Stimulated activated CD8-positive, alpha-beta memory T cell treated with anti-CD3 and anti-CD28 coated beads, Interleukin-7, amount 100 ng/mL, for 48 hours (primary cell): Measurements from ENCODE around the gene TAS2R50.

Experiments used
- DNase-seq, 2 donors: peaks; one replicate each; pipeline ENCODE4 v3.0.0-alpha.2; 2020; ENCODE audit warnings: low read depth in 1 of 2; ENCODE audit errors: extremely low read depth in 1 of 2

The TAS2R50 gene

DNA sequence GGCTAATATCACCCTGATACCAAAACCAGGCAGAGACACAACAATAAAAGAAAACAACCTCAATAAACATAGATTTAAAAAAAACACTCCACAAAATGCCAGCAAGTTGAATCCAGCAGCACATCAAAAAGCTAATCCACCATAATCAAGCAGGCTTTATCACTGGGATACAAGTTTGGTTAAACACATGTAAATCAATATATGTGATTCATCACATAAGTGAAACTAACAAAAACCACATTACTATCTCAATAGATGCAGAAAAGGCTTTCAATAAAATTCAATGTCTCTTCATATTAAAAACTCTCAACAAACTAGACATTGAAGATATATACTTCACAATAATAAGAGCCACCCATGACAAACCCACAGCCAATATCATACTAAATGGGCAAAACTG is 30.6 kb downstream of the TAS2R50 start:
- DNase-seq, result no peak

DNA sequence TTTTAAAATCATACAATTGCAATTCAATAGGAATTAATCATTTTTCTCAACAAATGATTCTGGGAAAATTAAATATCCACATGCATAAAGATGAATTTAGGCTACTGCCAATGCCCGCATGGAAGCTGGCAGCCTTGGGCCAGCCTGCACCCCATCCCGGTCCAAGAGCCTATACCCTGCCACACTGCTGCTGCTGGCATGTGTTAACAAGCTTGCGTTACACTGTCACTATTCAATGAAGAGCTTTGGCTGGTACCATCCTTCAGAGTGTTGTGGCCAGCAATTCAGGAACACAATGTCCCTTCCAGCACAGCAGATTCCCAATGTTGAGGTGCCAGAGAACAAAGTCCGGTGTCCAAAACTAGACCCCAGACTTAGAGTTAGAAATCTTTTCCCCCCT is 34.1 kb downstream of the TAS2R50 start:
- DNase-seq, result no peak

DNA sequence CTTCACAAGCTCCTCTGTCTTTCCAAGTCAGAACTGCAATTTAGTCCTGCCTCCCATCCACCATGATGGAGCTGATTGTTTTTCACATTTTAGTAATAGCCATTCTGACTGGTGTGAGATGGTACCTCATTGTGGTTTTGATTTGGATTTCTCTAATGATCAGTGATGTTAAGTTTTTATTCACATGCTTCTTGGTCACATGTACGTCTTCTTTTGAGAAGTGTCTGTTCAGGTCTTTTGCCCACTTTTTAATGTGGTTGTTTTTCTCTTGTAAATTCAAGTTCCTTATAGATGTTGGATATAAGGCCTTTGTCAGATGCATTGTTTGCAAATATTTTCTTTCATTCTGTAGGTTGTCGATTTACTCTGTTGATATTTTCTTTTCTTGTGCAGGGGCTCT is 43.5 kb downstream of the TAS2R50 start:
- DNase-seq, result no peak

DNA sequence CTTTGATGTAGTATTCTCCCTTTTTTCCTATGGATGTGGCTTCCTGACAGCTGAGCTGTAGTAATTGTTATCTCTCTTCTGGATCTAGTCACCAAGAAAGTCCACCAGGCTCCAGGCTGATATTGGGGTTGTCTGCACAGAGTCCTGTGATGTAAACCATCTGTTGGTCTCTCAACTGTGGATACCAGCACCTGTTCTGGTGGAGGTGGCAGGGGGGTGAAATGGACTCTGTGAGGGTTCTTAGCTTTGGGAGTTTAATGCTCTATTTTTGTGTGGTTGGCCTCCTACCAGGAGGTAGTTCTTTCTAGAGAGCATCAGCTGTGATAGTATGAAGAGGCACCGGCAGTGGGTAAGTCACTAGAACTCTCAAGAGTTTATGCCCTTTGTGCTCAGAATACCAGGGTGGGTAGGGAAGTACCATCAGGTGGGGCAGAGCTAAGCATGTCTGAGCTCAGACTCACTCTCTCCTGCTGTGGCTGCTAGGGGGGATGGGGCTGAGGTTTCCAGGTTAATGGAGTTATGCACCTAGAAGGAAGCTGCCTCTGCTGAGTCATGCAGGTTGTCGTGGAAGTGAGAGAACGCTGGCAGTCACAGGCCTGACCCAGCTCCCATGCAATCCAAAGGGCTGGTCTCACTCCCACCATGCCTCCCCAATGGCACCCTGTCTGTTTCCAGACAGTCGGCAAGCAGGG is 44.6 kb downstream of the TAS2R50 start:
- DNase-seq, result no peak

DNA sequence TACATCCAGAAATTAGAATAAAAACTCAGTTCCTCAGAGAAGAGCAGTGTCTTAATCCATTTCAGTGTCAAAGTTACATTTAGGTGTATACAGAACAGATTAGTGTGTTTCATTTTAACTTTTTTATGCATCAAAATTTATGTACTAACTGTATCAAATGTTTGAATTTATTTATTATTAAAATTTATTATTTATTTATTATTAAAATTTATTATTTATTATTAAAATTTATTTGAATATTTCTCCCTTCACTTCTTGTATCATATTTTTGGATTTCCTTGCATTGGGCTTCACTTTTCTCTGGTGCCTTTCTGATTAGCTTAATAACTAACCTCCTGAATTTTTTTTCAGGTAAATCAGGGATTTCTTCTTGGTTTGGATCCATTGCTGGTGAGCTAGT is 45.3 kb downstream of the TAS2R50 start:
- DNase-seq, result no peak

DNA sequence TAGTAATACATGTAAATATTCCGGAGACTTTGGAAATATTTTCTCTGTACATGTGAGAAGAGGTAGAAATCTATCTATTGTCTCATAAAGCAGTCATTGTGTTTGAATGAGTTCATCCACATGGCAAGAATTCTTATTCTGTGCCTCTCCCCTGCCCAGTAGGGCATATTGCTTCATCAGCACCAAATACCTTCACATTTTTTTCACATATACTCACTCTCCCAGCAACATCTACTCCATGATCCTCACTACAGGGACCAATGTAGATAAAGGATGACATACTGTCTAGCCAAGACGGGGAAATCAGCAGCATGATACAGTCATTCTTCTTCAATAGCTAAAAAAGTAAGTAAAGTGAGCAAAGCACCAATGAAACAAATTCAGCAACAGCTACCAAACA is 46.3 kb downstream of the TAS2R50 start:
- DNase-seq, result no peak

DNA sequence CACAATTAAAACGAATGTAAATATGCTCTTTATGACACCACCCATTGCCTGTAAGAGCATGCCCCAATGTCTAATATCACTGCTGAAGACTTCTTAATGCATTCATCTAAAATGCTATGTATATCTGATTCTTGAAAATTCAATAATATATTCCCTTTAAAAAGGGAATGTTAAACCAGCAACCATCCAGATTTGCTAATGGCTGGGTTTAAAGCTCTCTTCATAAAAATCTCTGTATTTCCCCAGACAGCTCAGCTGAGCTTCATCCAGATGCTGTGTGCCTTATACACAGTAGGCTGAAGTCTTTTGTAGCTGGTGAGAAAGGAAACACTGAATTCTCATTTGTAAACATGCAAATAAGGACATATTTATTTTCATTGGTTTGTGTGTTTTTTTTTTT is 47.5 kb downstream of the TAS2R50 start, which contains the start of gene TAS2R14:
Gene TAS2R14 (minus strand): TSS at position 101 of the 400 bp plus-strand sequence. CDS start 56 bp downstream, at position 45.
- DNase-seq, result no peak

DNA sequence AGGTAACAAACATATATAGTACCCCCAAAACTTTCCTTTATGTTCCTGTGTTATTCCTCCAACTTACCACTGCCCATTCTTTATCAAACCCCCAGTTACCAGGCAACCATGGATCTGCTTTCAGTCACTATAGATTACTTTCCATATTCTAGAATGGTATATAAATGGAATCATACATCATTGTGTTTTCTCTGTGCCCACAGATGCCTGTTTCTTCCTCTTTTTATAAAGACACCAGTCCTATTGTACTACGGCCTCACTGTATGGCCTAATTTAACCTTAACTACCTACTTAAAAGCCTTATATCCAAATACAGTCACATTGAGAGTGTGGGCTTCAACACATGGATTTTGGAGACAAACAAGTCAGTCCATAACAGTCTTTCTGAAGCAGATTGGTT is 50.2 kb downstream of the TAS2R50 start:
- no peak for DNase-seq
